Thymus (tissue), 11 donors: ENCODE measurements around the gene TMEM254. TPM values are rescaled to one million over a fixed set of nuclear protein-coding genes. Genes with fewer than 3 reads are reported as not detected.
"Not testable (repeated sequence)": the region's sequence is repeated elsewhere in the genome, so short reads cannot be mapped to it uniquely, and the experiment has no call there.

Source experiments
- DNase-seq, 9 donors: peaks; one replicate each; pipeline ENCODE4 v3.0.0-alpha.2; 2013; ENCODE audit warnings: low spot score in 9 of 9, low read depth in 6 of 9, missing footprints in 1 of 9
- H3K27ac ChIP-seq, 2 donors: one replicate each; pipeline ENCODE4 v1.5.1; 2013; ENCODE audit warnings: control low read depth in 1 of 2, low read depth in 1 of 2, low read length in 1 of 2, mild to moderate bottlenecking in 1 of 2, moderate library complexity in 1 of 2
- H3K27me3 ChIP-seq, 2 donors: one replicate each; pipeline ENCODE4 v1.5.1; 2013; ENCODE audit warnings: low read length in 1 of 2; ENCODE audit not compliant: control insufficient read depth in 2 of 2, insufficient read depth in 1 of 2
- H3K36me3 ChIP-seq, 2 donors: one replicate each; pipeline ENCODE4 v1.5.1; 2013; ENCODE audit warnings: low read length in 1 of 2, mild to moderate bottlenecking in 1 of 2, moderate library complexity in 1 of 2; ENCODE audit not compliant: control insufficient read depth in 2 of 2, insufficient read depth in 2 of 2
- H3K4me1 ChIP-seq, 2 donors: one replicate each; pipeline ENCODE4 v1.5.1; 2013; ENCODE audit warnings: low read length in 2 of 2; ENCODE audit not compliant: control insufficient read depth in 2 of 2, insufficient read depth in 2 of 2
- H3K4me3 ChIP-seq, 2 donors: one replicate each; pipeline ENCODE4 v1.5.1; 2013; ENCODE audit warnings: low read length in 2 of 2, control low read depth in 1 of 2, mild to moderate bottlenecking in 1 of 2
- H3K9me3 ChIP-seq, 2 donors: one replicate each; pipeline ENCODE4 v1.5.1; 2013; ENCODE audit warnings: low read length in 1 of 2, mild to moderate bottlenecking in 1 of 2; ENCODE audit not compliant: control insufficient read depth in 2 of 2, insufficient read depth in 1 of 2
- WGBS: extraction: QIAGEN DNeasy Blood & Tissue Kit; methylation state at CpG from one replicate; pipeline ENCODE4 v1.1.7; 2013; 5-methylcytosine and 5-hydroxymethylcytosine counted together
- polyA plus RNA-seq: library from polyadenylated mRNA; stranded (reverse); fragments of 200-250 nt; gene quantifications from one replicate; pipeline ENCODE4 v1.2.3, GENCODE V29; 2013
- total RNA-seq: library from RNA; stranded (reverse); fragments of 120-200 nt; gene quantifications from one replicate; pipeline ENCODE4 v1.2.4, GENCODE V29; 2013
- donor health status: healthy.

TMEM254 gene
- total and polyA plus RNA-seq, 2 donors: 10.0 to 20.9 TPM

- H3K4me3 ChIP-seq: no peak overlapping the region
- H3K27ac ChIP-seq: no peak overlapping the region
- DNase-seq: no peak
- no peaks in the 10 kb centered on the region for H3K9me3 ChIP-seq
- no peaks in the 10 kb centered on the region for H3K36me3 ChIP-seq
- 63% methylated on average over 2 of the region's 2 CpGs for WGBS
- H3K4me1 ChIP-seq: no peaks in the 10 kb centered on the region
- no peaks in the 10 kb centered on the region for H3K27me3 ChIP-seq
Observed at GRCh38 chr10:80090121-80090520, 11.7 kb downstream of the TMEM254 start.

- Histone ChIP-seq H3K9me3 (no peaks in the 10 kb centered on the region), H3K27ac (no peak overlapping the region), H3K4me3 (no peak overlapping the region), H3K4me1 (no peaks in the 10 kb centered on the region), H3K27me3 (no peaks in the 10 kb centered on the region), H3K36me3 (no peaks in the 10 kb centered on the region)
- 90% methylated on average over 2 of the region's 2 CpGs for WGBS
- DNase-seq: no peak
Observed at GRCh38 chr10:80094231-80094630, 15.8 kb downstream of the TMEM254 start.

- WGBS: 98% methylated on average over 2 of the region's 2 CpGs
Observed at GRCh38 chr10:80098272-80098671, 19.8 kb downstream of the TMEM254 start.

GRCh38 chr10:80099295-80099694, 20.8 kb downstream of the TMEM254 start:
- not testable (repeated sequence) for H3K27me3 ChIP-seq, DNase-seq, H3K4me3 ChIP-seq, H3K36me3 ChIP-seq, H3K27ac ChIP-seq, H3K4me1 ChIP-seq, H3K9me3 ChIP-seq
- WGBS: 97% methylated on average over 8 of the region's 8 CpGs

More at GRCh38 chr10:80098272-80098671, 19.8 kb downstream of the TMEM254 start:
- H3K4me1 ChIP-seq, H3K27ac ChIP-seq, H3K4me3 ChIP-seq, H3K36me3 ChIP-seq, H3K9me3 ChIP-seq, DNase-seq, H3K27me3 ChIP-seq: not testable (repeated sequence)

GRCh38 chr10:80100116-80100515, 21.7 kb downstream of the TMEM254 start:
- peaks cover 0 to 8% of the 10 kb centered on the region in 2 donors for H3K4me1 ChIP-seq
- WGBS: 96% methylated on average over 9 of the region's 9 CpGs
- H3K36me3 ChIP-seq: no peaks in the 10 kb centered on the region
- no peak overlapping the region for H3K27ac ChIP-seq
- H3K9me3 ChIP-seq: no peaks in the 10 kb centered on the region
- H3K27me3 ChIP-seq: no peaks in the 10 kb centered on the region
- DNase-seq: no peak
- H3K4me3 ChIP-seq: no peak overlapping the region

GRCh38 chr10:80100861-80101695, 22.6 kb downstream of the TMEM254 start:
- no peaks in the 10 kb centered on the region for H3K27me3 ChIP-seq
- H3K4me1 ChIP-seq: peaks cover 0 to 8% of the 10 kb centered on the region in 2 donors
- no peak overlapping the region for H3K27ac ChIP-seq
- no peak overlapping the region for H3K4me3 ChIP-seq
- no peaks in the 10 kb centered on the region for H3K36me3 ChIP-seq
- WGBS: 86% methylated on average over 15 of the region's 15 CpGs
- no peaks in the 10 kb centered on the region for H3K9me3 ChIP-seq
- DNase-seq: no peak

- no peak overlapping the region for H3K4me3 ChIP-seq
- DNase-seq: peak in 4 of 9 donors; percentile 2 to 41 (median 14)
- no peaks in the 10 kb centered on the region for H3K27me3 ChIP-seq
- WGBS: 79% methylated on average over 10 of the region's 10 CpGs
- peaks cover 0 to 10% of the 10 kb centered on the region in 2 donors for H3K9me3 ChIP-seq
- peaks cover 0 to 8% of the 10 kb centered on the region in 2 donors for H3K4me1 ChIP-seq
- H3K36me3 ChIP-seq: no peaks in the 10 kb centered on the region
- H3K27ac ChIP-seq: peak overlapping the region in 1 of 2 donors; percentile 40
Observed at GRCh38 chr10:80104066-80104926, 25.8 kb downstream of the TMEM254 start.

GRCh38 chr10:80108576-80109239, 30.2 kb downstream of the TMEM254 start:
- Histone ChIP-seq H3K36me3 (no peaks in the 10 kb centered on the region), H3K27me3 (no peaks in the 10 kb centered on the region), H3K4me1 (peaks cover 0 to 8% of the 10 kb centered on the region in 2 donors), H3K9me3 (peaks cover 0 to 10% of the 10 kb centered on the region in 2 donors), H3K27ac (no peak overlapping the region), H3K4me3 (no peak overlapping the region)
- no peak for DNase-seq
- WGBS: 81% methylated on average over 8 of the region's 8 CpGs
